GM18951 (cell line): ENCODE results near the gene MEGF10.

ENCODE experiments used
- POLR2A ChIP-seq: IDR thresholded peaks from 4 replicates; pipeline ENCODE4 v1.6.1; 2011; ENCODE audit warnings: mild to moderate bottlenecking; ENCODE audit not compliant: insufficient read length, insufficient read depth; ENCODE audit errors: extremely low read depth
- in situ Hi-C: fragments of 300-500 bp; cut with MboI; formaldehyde crosslinking; loops from one replicate; pipeline ENCODE4 v1.12.0; 2022; ENCODE audit warnings: low sequenced_read_pairs, mixed read lengths, inconsistent platforms; ENCODE audit not compliant: unreplicated experiment

The MEGF10 gene

DNA sequence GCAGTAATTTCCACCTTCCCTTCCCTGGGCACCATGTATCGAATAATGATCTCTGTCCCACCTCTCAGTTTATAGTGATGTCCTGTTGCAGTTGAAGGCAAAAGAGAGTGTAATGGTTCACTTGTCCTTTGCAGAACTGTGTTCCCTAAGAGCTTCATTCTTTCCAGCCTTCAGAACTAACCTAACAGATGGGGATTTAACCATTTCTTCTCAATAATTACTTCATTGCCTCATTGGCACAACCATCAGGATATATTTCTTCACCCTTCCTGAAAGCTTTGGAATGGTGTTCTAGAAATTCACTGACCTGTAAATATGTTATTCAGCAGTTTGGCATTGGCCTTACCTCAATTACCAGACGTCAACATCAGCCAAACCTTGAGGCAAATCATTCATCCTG, 142.9 kb downstream of the MEGF10 start:
- TF ChIP-seq POLR2A = no peak
- in situ Hi-C loops = no loop called here

GRCh38 chr5:127434588-127434987, 144.0 kb downstream of the MEGF10 start:
- TF ChIP-seq POLR2A = no peak
- in situ Hi-C loops = no loop called here

DNA sequence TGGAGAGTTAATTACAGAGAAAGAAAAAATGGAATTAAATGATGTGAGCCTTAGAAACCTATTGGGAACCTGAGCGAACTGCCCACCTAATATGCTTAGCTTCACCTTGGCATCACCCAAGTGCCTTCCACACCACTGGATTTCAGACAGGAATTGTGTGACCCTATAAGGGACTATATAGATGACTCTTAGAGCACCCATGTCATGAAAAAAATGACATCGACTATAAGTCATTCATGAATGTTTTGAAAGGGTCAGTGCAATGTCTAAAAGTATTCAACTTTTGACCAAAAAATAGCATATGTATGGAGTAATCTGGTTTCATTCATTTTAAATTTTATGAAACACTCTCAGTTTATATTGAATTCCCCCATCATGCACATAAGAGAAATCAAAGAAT, 145.2 kb downstream of the MEGF10 start:
- no peak for TF ChIP-seq POLR2A
- in situ Hi-C loops = no loop called here

- in situ Hi-C loops = no loop called here
- no peak for TF ChIP-seq POLR2A
Observed at GRCh38 chr5:127439644-127440043, 149.0 kb downstream of the MEGF10 start.

GRCh38 chr5:127440831-127441230, 150.2 kb downstream of the MEGF10 start:
- in situ Hi-C loops = no loop called here

GRCh38 chr5:127441799-127442484, 151.3 kb downstream of the MEGF10 start:
- in situ Hi-C loops = no loop called here
- TF ChIP-seq POLR2A = no peak

More at GRCh38 chr5:127440831-127441230, 150.2 kb downstream of the MEGF10 start:
- TF ChIP-seq POLR2A = no peak

- in situ Hi-C loops = no loop called here
Observed at GRCh38 chr5:127444171-127444570, 153.6 kb downstream of the MEGF10 start.

DNA sequence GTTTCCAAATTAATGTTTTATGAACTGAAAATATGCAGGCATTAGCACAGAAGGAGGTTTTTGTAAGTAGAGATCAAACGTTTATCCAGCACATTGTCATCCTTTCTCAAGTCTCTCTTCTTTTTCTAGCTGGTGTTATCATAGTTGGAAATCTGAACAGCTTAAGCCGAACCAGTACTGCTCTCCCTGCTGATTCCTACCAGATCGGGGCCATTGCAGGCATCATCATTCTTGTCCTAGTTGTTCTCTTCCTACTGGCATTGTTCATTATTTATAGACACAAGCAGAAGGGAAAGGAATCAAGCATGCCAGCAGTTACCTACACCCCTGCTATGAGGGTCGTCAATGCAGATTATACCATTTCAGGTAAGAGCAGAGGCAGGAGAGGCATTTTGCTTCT, 154.7 kb downstream of the MEGF10 start:
- in situ Hi-C loops = no loop called here
- no peak for TF ChIP-seq POLR2A

More at GRCh38 chr5:127444171-127444570, 153.6 kb downstream of the MEGF10 start:
- TF ChIP-seq POLR2A = no peak

DNA sequence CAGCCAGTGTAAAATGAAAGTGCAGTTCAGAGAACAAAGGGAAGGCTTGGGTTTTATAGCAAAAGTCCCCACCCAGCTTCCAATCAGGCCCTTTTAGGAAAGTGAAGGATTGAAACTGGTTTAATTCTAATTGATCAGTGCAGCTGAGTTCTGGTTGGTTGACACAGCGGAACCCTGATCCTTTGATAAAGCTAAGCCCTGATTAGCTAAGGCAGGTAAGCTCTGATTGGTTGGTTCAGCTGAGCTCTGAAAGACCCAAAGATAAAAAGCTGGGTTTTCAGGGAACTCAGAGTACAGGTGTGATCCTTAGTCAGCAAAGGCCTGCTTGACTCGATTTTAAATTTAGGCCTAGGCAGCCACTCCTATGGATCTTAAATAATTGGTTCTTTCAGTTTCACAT, 156.0 kb downstream of the MEGF10 start:
- no peak for TF ChIP-seq POLR2A

DNA sequence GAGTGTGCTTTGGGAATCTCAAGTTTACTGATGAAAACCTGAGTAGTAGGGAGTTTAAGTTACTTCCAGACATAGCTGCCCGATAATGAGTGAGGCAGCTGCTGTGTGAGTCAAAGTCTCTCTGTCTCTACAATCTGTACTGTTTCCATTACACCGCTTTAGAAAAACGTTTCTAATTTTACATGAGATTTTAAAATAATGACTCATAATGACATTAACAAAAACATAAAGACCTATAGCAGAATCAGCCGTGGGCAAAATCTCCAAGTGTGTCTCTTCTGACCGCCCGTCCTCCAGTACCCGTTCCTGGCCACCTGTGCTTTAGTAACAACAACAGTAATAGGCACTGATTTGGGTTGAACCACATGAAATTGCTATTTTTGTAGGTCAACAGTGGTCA, 157.2 kb downstream of the MEGF10 start:
- in situ Hi-C loops = no loop called here
- TF ChIP-seq POLR2A = no peak

More for the DNA sequence above, 156.0 kb downstream of the MEGF10 start:
- in situ Hi-C loops = no loop called here

- TF ChIP-seq POLR2A = no peak
- in situ Hi-C loops = no loop called here
Observed at GRCh38 chr5:127450046-127450445, 159.4 kb downstream of the MEGF10 start.

DNA sequence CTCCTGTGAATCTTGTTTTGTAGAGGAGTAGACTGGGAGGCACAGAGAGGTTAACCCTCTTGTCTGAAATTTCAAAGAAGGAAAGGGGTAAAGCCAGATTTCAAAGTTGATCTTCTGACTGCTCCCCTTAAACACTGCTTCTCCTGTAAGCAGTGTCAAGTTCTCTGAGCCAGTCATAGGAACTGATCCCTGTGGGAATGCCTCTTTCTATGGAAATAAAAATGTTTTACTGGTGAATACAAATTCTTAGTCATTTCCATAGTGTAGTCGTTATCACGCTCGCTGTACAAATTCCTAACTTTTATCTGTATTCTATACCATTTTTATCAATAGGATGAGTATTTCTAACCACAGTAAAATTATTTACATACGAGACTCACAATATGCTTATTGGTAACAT, 160.5 kb downstream of the MEGF10 start:
- in situ Hi-C loops = no loop called here
- TF ChIP-seq POLR2A = no peak

DNA sequence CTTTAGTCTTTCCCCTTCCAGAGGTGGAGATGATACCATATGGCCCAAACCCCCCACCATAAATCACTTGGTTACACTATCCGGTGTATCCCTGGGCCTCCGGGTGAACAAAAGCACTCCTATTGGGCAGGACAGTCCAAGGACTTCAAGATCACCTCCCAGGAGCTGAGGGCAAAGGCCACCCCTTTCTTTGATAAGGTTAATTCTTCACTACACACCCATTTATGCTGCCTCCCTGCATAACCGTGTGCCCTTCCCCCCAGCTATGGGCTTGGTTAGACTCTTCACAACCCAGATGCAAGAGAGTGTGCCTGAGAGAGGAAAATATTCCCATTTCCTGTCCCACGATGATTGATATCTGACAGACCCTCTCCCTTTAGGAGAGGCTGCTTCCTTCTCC, 162.0 kb downstream of the MEGF10 start:
- no peak for TF ChIP-seq POLR2A
- in situ Hi-C loops = no loop called here

- TF ChIP-seq POLR2A = no peak
- in situ Hi-C loops = no loop called here
Observed at GRCh38 chr5:127471211-127471610, 180.6 kb downstream of the MEGF10 start.
